Retinal pigment epithelial cell (primary cell): ENCODE measurements around the gene GOLGA6C.
"Not testable (repeated sequence)": the region's sequence is repeated elsewhere in the genome, so short reads cannot be mapped to it uniquely, and the experiment has no call there.

Experiments
- DNase-seq: peaks from one replicate; pipeline ENCODE4 v3.0.0-alpha.2; 2010; ENCODE audit warnings: low read depth
- H3K4me3 ChIP-seq: 2 replicates; pipeline ENCODE4 v1.5.1; 2011; ENCODE audit warnings: mild to moderate bottlenecking, low read length, control low read depth, moderate library complexity
- TF ChIP-seq, protein P1 (sequence below): conservative IDR thresholded peaks from 2 replicates; pipeline ENCODE4 v1.5.1; 2011; ENCODE audit warnings: low read depth, low read length, control low read depth, inconsistent platforms

Gene GOLGA6C

DNA sequence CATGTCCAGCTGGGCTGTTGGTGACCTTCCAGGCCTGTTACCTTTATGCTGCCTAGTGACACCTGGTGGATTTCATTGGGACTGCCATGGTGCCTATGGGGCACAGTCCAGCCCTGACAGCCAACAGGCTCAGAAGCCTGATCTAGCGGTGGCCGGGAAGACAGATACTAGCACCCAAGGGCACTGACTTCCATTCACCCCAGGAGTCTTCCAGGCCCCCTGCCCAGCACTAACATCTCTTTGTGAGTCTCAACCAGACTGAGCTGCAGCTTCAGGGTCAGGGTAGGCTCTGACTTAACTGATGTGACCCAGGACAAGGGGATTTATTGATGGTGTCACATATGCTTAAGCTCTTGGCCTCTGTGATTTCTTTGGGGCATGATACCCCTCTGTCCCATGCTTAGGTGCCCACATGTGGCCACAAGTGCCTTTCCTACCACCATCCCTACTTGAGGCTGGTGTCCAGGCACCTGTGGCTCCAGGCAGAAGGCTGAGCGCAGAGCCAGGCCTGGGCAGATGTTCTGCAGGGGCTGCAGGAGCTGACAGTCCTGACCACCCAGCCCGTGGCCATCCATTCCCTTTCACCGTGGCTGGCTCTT lies 16.5 kb downstream of the GOLGA6C start:
- DNase-seq: peak; percentile 1
- TF ChIP-seq, protein P1, sequence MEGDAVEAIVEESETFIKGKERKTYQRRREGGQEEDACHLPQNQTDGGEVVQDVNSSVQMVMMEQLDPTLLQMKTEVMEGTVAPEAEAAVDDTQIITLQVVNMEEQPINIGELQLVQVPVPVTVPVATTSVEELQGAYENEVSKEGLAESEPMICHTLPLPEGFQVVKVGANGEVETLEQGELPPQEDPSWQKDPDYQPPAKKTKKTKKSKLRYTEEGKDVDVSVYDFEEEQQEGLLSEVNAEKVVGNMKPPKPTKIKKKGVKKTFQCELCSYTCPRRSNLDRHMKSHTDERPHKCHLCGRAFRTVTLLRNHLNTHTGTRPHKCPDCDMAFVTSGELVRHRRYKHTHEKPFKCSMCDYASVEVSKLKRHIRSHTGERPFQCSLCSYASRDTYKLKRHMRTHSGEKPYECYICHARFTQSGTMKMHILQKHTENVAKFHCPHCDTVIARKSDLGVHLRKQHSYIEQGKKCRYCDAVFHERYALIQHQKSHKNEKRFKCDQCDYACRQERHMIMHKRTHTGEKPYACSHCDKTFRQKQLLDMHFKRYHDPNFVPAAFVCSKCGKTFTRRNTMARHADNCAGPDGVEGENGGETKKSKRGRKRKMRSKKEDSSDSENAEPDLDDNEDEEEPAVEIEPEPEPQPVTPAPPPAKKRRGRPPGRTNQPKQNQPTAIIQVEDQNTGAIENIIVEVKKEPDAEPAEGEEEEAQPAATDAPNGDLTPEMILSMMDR: peak; percentile 48
- not testable (repeated sequence) for H3K4me3 ChIP-seq

DNA sequence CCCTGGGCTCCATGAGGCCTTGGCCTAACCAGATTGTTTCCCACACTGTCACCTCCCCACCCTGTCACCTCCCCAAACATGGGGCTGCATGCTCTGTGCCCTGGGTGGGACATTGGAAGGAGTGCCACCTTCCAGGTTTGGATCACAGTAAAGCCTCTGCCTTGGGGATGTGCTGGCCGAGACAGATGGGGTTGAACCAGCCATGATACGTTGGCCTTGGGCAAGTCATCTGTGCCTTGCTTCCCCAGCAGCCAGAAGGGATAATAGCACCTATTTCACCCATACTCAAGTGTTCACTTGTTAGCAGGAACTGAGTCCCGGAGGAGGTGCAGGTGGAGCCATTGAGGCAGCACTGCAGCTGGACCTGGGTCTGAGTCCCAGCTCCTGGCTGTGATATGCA lies 17.5 kb downstream of the GOLGA6C start:
- not testable (repeated sequence) for DNase-seq, H3K4me3 ChIP-seq

DNA sequence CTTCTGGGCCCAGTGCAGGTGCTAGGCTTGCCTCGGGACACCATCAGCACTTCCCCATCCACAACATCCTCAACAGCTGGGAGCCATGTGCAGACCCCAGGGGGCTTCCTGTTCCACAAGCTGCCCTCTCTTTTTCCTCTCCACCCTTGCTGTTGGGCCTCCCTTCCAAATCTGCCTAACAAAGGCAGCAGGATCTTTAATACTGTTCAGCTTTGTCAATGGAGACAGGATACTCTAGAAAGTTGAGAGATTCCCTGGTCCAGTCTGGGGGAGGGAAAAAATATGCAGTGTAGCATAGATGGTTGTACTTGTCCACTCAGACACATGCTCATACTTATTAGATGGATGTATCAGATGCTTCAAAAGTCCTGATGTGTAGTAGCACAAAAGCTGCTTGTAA lies 20.4 kb downstream of the GOLGA6C start:
- not testable (repeated sequence) for DNase-seq, H3K4me3 ChIP-seq

DNA sequence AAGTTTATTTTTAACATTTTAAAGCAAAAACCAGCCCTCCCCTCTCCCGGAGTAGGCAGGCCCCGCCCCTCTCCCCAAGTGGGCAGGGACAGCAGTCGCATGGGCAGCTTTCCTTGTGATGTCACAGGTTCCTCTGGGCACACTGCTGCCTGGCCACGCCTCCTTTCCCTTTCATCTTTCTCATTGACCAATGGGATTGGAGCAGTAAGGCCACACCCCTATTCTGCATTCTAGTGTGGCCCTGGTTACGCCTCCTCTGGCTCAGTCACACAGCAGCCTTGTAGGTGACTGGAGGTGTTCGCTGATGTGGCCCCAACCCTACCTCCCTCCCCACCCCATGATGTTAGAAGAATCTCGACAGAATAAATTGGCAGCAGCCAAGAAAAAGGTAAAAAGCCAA lies 24.4 kb downstream of the GOLGA6C start, which contains the start of gene GOLGA6D:
Gene GOLGA6D, plus strand, starts transcription at position 264 of the 400 bp plus-strand sequence. Its CDS starts 41 bp downstream, at position 305.
- H3K4me3 ChIP-seq, DNase-seq: not testable (repeated sequence)

DNA sequence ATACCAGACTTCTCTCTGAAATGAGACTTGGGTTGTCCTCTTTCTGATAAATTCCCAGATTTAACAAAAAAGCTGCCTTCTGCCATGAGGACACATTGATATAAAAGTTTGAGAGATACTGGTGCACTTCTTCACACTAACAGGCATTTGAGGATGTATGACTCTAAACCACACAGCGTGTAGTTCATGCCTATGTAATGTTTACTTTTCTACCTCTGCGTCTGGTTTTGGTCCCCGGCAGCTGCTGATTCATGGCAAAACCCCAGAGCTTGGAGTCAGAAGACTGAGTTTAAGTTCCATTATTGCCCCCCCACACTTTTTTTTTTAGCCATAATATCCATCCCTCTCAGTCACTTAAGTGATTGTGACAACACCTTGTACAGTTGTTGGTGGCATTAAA lies 26.0 kb downstream of the GOLGA6C start:
- not testable (repeated sequence) for H3K4me3 ChIP-seq, DNase-seq

DNA sequence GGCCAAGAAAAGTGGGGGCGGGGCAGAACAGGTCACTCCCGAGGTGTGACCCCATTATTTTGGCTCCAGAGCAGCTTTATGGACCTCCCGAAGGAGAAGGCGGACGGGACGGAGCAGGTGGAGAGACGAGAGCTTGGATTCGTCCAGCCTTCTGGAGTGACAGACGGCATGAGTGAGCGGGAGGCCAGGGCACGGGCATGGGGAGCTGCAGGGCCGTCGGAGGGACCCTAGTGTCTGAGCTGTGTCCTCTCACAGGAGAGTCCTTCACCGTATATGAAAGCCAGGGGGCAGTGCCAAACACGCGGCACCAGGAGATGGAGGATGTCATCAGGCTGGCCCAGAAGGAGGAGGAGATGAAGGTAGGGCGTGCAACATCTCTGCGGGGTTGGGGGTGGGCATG lies 35.5 kb downstream of the GOLGA6C start:
- H3K4me3 ChIP-seq, DNase-seq: not testable (repeated sequence)

DNA sequence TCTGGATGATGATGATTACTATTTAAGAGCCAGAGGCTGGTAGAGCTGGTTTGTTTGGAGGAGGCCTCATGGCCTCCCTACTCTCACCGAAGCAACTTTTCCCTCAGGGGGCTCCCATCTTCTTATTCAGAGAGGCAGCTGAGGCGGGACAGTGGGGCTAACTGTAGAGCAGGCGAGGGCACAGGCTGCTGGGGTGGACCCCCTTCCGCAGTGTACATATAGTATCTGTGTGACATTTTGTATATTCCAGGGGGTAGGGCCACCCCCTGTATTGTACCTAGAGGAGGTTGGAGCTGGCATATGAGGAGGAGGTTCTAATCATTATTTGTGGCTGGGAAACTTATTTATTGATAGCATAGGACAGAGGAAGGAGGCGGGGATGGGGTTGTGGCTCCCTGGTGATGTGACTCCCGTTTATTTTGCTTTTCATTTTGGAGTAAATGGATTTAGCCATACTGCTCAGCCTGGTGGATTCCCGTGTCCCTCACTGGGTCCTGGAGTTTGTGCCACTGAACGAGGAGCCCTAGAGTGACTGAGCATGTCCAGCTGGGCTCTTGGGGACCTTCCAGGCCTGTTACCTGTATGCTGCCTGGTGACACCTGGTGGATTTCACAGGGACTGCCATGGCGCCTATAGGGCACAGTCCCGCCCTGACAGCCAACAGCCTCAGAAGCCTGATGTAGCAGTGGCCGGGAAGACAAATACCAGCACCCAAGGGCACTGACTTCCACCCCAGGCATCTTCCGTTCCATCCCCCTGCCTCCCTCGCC lies 40.6 kb downstream of the GOLGA6C start:
- DNase-seq: not testable (repeated sequence)

DNA sequence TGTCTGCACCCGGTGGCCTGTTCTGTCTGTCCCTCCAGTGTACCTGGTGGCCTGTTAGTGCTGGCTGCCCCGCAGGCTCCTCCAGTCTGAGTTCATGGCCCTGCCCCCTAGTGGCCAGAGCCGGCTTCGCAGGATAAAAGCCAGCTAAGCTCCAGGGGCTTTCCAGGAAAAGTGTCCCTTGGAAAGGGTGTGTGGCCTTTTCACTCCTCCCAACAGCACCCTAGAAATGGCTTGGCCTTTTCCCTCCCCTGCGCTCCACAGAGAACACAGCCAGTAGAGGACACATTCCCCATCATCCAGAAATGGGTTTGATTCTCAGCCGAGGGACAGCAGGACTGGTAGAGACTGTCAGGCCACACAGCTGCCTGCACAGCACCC lies 41.2 kb downstream of the GOLGA6C start:
- TF ChIP-seq, protein P1: peak; percentile 31
- not testable (repeated sequence) for H3K4me3 ChIP-seq, DNase-seq

More for the DNA sequence above, 40.6 kb downstream of the GOLGA6C start:
- not testable (repeated sequence) for H3K4me3 ChIP-seq

DNA sequence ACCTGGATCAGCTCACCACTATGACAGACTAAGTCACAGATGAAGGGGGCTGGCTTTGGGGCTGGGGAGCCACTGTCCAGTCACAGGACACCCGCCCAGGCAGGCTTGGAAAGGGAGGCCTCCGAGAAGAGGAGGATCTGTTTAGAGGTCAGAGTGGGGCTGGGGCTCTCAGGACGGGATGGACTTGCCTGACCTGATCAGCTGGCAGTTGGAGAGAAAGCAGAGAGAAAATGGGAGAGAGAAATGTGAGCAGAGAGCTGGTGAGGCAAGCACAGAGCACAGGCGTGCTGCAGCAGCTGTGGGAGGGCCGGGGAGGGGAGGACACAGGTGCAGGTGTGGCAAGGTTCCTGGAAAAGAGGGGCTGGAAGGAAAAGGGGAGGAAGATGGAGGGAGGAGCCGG lies 41.9 kb downstream of the GOLGA6C start:
- not testable (repeated sequence) for DNase-seq, H3K4me3 ChIP-seq

DNA sequence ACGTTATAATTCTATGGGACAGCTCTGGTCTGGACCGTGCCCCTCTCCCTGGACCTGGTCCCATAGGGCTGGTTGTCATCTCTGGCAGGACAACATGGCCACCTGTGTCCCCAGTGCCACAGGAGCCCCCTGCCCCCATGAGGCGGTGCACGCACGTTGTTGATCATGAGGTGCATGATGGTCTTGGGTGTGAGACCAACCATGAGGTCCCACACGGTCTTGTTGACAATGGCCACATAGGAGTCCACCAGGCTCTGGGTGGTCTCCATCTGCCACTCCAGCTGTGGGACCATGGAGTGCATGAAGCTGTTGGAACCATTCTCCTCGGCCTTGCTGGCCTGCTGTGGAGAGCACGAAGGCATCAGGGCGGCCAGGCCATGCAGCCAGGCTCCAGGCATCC lies 44.2 kb downstream of the GOLGA6C start:
- no peak overlapping the region for H3K4me3 ChIP-seq
- no peak for DNase-seq
- TF ChIP-seq, protein P1: no peak

DNA sequence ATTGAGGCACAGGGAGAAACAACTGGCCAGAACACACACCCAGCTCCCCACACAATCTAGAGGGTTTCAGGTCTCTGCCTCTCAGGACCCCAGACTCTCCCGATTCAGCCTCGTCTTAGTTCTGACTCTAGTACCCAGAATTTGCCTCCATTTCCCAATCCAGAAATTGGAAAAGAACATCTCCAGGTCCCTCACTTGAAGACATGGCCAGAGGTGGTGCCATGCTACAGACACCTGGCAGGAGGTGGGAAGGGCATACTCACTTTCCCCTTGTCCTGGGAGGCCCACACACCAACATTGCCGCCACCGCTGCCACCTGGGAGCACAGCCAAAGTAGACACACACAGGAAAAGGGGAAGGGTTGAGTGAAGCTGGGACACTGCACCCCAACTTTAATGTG lies 44.6 kb downstream of the GOLGA6C start:
- not testable (repeated sequence) for H3K4me3 ChIP-seq, DNase-seq
